GM18870 (cell line): ENCODE measurements around the gene SAPCD2.
A peak's percentile ranks its signal among the peaks of the same experiment; 100 is the strongest.

Source experiments
- ATAC-seq: cut with Tn5 transposase; IDR thresholded peaks from one replicate; pipeline ENCODE4 v1.9.1; 2021; ENCODE audit warnings: moderate library complexity; ENCODE audit not compliant: unreplicated experiment

SAPCD2 gene

DNA sequence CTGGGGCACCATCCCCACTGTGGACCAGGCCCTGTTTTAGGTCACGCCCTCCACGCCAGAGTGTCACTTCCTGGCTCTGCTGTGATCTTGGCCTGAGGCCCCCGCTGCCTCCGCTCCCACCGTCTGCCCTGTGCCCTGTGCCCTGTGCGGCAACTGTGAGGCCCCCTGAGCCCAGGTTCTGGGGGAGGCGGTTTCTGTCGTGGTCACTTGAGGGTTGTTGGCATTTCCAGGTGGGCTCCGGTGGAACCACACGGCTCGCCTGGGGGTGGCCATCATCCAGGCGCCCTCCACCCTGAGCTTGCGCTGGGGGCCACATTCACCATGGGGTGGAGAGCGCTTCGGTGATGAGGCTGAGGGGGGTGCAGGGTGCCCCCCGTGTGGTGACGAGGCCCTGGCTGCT lies 37.6 kb upstream of the SAPCD2 start:
- no peak for ATAC-seq

GRCh38 chr9:137107312-137107921 lies 37.1 kb upstream of the SAPCD2 start:
- no peak for ATAC-seq

DNA sequence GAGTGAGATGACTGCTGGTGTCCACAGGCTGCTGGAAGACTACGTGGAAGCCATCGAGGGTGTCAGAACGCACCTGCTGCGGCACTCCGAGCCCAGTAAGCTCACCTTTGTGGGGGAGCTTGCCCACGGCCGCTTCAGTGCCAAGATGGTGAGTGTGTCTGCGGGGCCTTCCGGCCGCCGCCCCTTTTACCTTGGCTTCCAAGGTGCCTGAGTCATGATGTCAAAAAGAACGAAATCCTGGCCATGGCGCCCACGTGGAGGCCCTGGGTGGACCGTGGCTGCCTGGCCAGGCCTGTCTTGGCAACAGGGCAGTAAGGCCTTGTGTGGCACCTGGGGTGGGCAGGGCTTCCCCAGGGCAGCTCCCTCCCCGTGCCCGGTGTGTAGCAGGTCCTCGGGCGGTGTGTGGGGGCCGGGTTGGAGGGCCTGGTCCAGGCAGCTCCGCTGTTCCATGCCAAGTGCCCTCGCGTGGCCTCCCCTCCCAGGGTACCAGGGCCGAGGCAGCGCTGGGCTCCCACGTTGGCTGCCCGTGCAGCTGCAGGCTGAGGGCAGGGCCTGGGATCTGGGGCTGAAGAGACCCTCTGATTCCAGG lies 36.4 kb upstream of the SAPCD2 start:
- no peak for ATAC-seq

DNA sequence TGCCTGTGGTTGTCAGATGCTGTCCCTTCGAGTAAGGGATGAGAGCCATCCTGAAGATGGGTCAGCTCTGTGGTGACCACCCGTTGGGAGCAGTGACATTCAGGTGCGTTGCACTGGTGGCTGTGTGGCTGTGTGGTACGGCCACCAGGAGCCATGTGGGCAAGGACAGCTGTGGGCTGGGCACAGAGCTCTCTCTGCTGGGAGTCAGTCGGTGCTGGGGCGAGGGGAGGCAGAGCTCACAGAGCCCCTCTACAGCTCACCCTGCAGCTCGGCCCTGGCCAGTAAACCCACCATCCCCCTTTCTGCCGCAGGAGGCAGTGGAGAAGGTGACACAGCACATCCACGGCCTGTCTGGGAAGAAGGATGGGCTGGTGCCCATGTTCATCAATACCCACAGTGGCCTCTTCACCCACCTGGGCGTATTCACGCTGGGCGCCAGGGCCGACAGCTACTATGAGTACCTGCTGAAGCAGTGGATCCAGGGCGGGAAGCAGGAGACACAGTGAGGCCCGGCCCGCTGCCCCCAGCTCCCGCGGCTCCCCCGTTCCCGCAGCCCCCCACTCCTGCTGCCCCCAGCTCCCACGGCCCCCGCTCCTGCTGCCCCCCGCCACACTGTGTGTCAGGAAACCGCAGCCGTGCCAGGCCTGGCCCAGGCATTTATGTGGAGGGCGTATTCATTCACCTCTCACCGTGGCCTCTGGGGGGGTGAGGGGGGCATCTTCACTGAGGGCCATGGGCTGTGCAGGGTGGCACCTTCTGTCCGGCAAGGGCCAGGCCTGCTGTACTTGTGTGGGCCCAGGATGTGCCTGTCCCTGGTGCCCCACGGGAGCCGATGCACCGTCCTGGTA lies 35.7 kb upstream of the SAPCD2 start:
- ATAC-seq, result no peak

GRCh38 chr9:137103206-137103999 lies 33.0 kb upstream of the SAPCD2 start:
- no peak for ATAC-seq

GRCh38 chr9:137099231-137099630 lies 28.9 kb upstream of the SAPCD2 start:
- ATAC-seq, result no peak

DNA sequence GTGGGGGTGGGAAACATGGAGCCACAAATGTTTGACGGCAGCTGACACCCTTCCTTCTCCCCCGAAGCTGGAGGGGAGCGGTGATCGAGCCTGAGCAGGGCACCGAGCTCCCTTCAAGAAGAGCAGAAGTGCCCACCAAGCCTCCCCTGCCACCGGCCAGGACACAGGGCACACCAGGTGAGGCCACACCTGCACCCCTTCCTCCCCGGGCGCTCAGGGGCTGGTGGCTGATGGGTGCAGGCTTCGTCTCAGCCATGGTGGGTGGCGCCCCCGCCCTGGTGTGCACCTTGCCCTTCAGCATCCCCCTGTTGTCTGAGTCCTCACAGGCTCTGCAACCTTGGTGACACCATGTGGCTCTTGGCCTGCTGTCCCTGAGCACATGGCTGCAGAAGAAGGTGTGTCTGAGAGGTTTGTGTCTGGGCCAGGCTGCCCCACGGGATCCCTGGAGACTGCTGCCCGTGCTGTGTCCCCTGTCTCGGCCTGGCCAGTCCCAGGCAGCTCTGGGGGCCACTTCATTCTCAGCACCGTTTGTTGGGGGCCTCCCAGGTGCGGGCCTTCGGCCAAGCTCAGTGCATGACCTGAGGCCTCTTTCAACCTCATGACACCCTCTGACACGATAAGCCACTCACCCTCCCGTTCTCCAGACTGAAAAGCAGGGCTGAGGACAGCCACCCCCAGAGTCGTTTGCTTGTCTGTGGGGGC lies 27.6 kb upstream of the SAPCD2 start:
- ATAC-seq, result no peak

DNA sequence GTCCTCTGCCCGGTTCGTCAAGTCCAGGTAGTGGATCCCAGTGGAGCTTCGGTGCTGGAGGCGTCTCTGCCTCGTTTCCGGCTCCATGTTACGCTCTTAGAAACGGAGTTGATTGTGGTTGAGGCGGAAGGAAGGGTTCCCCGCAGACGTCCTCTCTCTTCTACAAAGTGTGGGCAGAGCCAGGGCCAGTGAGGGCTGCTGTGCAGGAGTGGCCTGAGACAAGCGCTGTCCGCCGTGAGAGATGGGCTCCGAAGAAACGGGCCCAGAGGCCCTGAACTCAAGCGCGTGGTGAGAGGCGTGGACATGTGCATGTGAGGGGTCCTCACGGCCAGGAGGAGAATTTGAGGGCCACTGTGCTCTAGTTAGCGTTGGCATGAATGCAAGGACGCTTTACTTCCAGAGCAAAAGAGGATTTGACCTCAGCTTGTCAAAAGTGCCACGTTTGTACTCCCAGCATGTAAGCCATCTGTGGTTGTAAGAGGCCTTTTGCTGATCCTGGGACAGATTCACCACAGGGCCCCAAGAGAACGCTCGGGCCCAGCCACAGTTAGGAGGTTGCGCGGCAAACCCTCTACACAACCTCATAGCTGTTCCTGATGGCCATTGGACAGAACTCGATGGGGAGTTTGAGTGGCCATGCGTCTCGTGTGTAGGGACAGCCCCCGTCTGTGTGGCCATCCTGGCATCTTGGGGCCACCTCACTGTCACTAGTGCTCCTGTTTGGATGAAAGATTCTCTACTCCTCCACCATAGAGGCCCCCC lies 26.6 kb upstream of the SAPCD2 start:
- ATAC-seq, result no peak

DNA sequence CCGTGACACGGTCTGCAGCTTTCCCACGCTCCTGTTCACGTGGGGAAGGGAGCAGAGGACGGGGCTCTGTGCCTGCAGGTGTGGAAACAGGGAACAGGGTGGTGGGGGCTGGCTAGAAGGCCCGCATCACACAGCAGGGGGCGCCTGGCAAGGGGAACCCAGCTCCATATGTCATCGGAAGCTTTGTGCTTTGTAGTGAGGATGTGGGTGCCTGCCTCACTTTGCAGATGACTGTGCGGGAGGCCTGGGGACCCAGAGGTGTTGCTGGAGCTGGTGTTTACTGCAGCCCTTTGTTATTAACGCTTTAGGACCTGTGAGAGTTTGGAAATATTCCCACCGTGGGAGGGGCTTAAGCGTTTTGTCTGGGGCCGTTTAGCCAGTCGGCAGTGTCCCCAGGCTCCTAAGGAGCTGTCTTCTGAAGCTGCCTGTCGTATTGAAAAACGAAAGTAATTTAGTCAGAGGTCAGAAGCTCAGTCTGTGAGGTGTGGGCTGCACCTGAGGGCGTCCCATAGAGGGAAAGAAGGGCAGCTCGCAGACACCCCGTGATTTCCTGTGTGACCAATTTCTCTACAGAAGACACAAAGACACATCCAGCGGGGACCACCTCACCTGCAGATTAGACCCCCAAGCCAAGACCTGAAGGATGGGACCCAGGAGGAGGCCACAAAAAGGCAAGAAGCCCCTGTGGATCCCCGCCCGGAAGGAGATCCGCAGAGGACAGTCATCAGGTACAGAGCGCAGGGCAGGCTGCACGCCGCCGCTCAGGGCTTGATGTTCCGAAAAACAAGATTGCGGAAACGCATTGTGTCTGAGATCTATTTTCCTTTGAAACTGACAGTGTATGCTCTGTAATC lies 25.5 kb upstream of the SAPCD2 start:
- ATAC-seq, result no peak

- ATAC-seq, result no peak
Measured at GRCh38 chr9:137089232-137089947, 19.0 kb upstream of the SAPCD2 start.

DNA sequence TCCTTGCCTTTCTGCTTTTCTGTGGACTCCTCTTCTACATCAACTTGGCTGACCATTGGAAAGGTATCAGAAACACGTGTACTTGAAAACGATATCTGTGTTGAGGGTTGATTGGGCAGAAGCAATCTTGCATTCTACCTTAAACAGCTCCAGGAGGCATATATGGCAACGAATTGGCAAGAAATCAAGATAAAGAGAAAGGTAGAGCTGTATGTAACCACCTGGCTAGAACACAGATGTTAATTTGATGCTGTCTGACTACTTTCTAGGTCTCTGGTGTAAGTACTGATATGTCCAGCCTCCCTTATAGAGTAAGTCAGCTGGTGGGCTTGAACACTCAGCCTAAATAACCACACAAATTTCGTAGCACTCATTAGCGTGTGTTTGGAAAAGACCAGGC lies 17.8 kb upstream of the SAPCD2 start:
- no peak for ATAC-seq

DNA sequence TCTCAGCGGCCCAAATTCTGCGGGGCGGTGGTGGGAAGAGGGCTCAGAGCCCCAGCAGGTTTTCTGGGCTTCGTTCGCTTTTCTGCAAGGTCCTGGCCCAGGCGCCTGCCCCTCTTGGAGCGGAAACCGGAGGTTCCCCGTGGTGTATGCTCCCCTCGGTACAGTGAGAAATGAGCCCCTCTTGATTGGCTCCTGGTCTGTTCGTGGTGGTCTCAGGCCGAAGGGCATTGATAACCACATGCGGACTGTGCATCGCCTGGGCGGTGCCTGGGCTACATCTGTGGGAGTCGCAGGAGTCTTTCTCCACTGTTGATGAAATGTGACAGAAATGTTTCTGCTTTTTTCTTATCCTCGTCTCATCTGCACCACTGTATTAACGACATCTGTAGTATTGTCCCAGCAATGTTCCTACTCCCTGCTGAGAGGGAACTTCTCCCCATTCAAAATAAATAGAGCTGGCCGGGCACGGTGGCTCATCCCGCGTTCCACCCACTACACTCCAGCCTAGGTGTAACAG lies 17.1 kb upstream of the SAPCD2 start:
- ATAC-seq, result no peak

DNA sequence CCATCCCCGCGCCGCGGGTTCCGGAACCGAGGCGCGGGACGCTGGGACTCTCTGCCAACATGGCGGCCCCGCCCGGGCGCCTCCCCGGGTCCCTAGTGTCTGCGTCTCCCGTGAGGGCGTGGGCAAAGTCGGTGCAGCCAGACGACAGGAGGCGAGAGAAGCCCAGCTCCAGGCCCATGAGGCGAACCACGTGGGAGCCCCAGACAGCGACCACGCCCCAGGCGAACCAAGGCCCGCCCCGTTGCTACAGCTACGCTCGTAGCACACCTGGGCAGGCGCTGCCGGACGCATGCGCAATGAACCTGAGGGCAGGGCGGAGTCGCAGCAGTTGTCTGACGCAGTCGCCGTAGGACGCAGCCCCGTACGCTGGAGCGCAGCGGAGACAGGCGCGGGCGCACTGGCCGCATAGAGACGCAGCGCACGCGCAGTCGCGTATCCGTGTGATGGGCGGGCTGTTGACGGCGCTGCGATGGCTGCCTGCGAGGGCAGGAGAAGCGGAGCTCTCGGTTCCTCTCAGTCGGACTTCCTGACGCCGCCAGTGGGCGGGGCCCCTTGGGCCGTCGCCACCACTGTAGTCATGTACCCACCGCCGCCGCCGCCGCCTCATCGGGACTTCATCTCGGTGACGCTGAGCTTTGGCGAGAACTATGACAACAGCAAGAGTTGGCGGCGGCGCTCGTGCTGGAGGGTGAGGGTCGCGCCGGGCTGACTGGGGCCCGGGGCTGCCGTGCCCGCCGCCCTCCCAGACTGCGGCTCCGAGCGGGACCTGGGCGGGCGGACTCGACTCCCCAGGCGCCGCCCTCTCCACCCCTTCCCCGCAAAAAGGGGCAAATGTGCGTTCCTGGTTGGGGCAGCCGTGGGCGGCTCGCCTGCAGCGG lies 16.4 kb upstream of the SAPCD2 start, which contains the start of gene MAN1B1:
Gene MAN1B1, plus strand, starts transcription at position 455 of the 878 bp plus-strand sequence. Its CDS starts 15 bp downstream, at position 470.
- ATAC-seq, result peak; percentile 74

DNA sequence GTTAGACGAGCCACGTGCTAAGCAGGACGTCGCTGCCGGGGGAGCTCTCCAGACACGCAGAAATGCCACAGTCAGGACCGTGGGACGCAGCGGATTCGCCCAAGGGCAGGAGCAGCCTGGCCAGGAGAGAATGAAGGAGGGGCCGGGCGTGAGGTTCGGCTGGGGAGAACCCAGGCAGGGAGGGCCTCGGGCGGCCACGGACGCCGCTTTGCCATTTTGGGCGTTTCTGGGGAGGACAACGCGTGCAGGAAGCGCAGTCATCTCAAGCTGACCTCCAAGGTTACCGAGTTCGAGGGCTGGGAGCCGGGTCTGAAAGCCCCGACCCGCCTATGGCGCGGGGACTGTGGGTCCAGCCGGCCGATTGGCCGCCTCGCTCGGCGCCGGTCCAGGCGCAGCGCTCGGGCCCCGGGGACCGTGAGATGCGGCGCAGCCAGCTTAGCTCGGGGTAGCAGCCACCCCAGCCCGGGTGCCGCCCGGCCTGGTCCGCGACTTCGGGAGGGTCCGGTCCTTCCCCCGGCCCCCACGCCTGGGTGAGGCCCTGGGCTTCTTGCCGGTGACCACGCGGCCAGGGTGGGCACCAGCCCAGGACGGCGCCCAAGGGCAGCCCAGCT lies 15.7 kb upstream of the SAPCD2 start:
- peak; percentile 3 for ATAC-seq

GRCh38 chr9:137084526-137084925 lies 14.2 kb upstream of the SAPCD2 start:
- no peak for ATAC-seq

GRCh38 chr9:137083394-137084004 lies 13.1 kb upstream of the SAPCD2 start:
- no peak for ATAC-seq
